Mammary epithelial cell (primary cell): ENCODE measurements around the gene OR52D1.

ENCODE experiments used
- EZH2 ChIP-seq: IDR thresholded peaks from 2 replicates; pipeline ENCODE4 v1.6.1; 2012; ENCODE audit warnings: low read length, inconsistent platforms, borderline replicate concordance
- TF ChIP-seq, protein P1 (sequence below), 2 donors: IDR thresholded peaks in 1 of 2; conservative IDR thresholded peaks in 1 of 2; 2 replicates each; pipeline ENCODE4 v1.5.1; 2011 to 2012; ENCODE audit warnings: inconsistent platforms in 2 of 2, low read length in 2 of 2, mild to moderate bottlenecking in 2 of 2, control low read depth in 1 of 2, low read depth in 1 of 2; ENCODE audit not compliant: insufficient read depth in 1 of 2; ENCODE audit errors: extremely low read depth in 1 of 2

DNA sequence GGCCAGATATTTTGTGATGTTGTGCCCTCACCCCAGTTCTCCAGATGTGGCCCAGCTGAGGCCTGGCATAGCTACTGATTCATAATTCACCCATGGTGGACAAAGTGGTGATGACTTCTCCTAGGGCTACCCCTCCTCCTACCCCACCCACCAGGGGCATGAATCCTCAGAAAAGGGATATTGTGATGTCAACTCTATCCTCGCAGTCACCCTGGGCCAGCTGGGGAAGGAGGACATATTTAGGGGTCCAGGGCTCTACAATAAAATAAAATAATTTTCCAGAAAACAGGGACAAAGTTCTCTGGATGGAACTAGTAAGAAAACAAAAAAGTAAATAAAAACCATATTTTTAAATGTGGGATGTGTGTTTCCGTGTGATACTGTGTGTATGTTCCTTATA lies 28.1 kb downstream of the OR52D1 start, which contains the start of gene UBQLNL:
- TF ChIP-seq, protein P1, sequence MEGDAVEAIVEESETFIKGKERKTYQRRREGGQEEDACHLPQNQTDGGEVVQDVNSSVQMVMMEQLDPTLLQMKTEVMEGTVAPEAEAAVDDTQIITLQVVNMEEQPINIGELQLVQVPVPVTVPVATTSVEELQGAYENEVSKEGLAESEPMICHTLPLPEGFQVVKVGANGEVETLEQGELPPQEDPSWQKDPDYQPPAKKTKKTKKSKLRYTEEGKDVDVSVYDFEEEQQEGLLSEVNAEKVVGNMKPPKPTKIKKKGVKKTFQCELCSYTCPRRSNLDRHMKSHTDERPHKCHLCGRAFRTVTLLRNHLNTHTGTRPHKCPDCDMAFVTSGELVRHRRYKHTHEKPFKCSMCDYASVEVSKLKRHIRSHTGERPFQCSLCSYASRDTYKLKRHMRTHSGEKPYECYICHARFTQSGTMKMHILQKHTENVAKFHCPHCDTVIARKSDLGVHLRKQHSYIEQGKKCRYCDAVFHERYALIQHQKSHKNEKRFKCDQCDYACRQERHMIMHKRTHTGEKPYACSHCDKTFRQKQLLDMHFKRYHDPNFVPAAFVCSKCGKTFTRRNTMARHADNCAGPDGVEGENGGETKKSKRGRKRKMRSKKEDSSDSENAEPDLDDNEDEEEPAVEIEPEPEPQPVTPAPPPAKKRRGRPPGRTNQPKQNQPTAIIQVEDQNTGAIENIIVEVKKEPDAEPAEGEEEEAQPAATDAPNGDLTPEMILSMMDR (conservative IDR thresholded peaks at IDR 0.05 in 1 of 2, IDR thresholded peaks at IDR 0.05 in 1 of 2; ENCODE audit: extremely low read depth in 1 of 2, insufficient read depth in 1 of 2, low read depth in 1 of 2, low read length in 2 of 2), result no peak
- no peak for TF ChIP-seq EZH2
